Jurkat, Clone E6-1 (cell line): Measurements from ENCODE around the gene NAMPT.

Source experiments
- DNase-seq: peaks from one replicate; pipeline ENCODE4 v3.0.0-alpha.2; 2011; ENCODE audit warnings: low read depth, low spot score
- H3K4me3 ChIP-seq: 2 replicates; pipeline ENCODE4 v1.5.1; 2011; ENCODE audit warnings: mild to moderate bottlenecking, low read length, control low read depth, moderate library complexity

NAMPT gene

GRCh38 chr7:106279425-106280197, 5.2 kb downstream of the NAMPT start:
- no peak overlapping the region for H3K4me3 ChIP-seq
- no peak for DNase-seq

DNA sequence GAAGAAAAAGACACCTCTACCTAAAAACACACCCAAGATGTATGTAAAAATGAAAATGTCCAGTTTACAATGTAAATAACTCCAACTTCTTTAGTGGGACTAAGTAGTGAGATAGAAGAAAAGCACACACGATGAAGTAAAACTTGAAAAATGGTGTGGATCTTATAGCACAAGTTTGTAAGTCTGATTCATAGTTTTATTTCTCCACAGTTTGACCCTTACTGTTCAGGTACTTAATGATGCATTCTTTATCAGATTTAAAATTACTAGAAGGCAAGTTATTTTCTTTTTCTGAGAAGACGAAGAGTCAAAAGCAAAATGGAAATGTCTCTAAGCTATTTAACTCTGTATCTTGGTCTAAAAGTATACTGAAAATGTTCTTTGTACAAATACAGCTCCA, 6.1 kb downstream of the NAMPT start:
- H3K4me3 ChIP-seq: no peak overlapping the region
- no peak for DNase-seq

- no peak overlapping the region for H3K4me3 ChIP-seq
- no peak for DNase-seq
Measured at GRCh38 chr7:106277976-106278375, 6.8 kb downstream of the NAMPT start.

DNA sequence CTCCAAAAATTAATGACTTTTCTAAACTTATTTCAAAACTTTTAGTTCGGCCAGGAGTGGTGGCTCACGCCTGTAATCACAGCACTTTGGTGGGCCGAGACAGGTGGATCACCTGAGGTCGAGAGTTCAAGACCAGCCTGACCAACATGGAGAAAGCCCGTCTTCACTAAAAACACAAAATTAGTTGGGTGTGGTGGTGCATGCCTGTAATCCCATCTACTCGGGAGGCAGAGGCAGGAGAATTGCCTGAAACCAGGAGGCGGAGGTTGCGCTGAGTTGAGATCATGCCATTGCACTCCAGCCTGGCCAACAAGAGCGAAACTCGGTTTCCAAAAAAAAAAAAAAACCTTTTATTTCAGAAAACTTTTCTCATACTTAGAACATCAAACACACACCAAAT, 8.3 kb downstream of the NAMPT start:
- H3K4me3 ChIP-seq: no peak overlapping the region
- DNase-seq: no peak

DNA sequence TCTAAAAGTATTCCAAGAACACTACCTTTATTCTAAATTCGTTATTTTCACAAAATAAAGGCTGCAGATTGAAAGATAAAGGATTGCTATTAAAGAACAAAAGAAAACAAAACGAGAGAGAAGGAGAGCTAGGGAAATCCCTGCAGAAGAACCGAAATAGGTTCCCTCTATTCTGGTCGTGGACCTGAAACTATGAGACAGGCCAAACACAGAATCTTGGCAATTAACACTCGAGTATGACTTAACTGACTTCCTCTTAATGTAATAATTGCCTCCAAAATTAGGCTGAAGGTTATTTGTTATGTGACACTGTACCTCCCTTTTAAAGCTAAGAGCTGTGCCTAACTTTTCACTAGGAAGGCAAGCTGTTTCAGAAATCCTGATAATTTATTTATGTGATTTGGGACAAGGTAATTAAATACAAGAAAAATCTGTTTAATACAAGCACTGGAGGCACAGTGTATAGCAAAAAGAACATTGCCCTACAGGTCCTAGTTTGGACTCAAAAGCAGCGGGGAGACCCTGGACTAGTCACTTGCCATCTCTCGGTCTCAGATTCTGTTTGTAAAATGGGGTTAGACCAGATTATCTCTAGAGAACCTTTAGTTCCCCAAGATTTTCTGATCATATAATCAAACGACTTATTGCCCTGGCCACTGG, 11.6 kb downstream of the NAMPT start:
- no peak overlapping the region for H3K4me3 ChIP-seq
- DNase-seq: no peak

- H3K4me3 ChIP-seq: no peak overlapping the region
- DNase-seq: no peak
Measured at GRCh38 chr7:106270122-106270977, 14.4 kb downstream of the NAMPT start.

- DNase-seq: no peak
- no peak overlapping the region for H3K4me3 ChIP-seq
Measured at GRCh38 chr7:106269254-106269961, 15.4 kb downstream of the NAMPT start.

DNA sequence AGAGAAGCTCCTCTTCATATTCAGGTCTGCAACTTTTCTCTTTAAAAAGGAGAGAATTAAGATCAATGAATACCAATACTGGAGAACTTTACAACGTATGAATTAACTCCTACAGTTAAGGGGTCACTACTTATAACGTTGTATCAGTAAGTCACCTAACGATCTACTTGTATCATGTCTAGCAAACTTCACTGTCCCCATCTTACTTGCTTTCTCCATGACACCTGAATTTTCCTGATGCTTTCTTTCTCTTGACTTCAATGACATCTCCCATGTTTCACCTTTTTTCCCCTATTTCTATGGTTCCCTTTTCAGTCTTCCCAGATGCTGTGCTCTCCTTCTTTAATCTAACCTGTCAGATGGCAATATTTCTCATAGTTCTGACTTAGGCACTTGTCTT, 19.6 kb downstream of the NAMPT start:
- no peak overlapping the region for H3K4me3 ChIP-seq

DNA sequence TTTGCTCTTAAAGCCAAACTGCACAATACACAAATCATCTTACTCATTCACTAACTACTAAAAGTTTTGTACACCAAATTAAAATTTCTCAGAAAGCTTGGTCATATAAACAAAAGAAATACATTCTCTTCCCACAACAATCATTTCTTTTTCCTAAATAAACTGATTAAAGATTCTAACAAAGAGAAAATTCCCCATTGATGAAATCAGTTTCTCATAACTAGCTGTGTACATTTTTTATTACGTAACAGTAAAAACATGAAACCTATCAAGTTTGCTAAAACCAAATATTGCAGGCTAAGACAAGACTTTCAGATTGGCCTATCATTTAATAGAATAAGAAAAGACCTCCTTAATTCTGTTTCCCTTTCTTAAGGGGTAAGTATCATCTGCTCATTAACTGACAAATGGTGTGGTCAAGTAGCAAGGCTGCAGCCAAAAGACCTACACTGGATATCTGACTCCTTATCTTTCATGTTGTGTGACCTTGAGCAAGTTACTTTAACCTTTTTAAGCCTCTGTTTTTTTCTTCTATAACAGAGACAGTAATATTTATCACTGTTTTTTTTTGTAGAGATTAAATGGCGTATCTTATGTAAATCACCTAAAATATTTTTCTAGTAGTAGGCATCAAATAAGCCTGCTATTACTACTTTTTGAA, 22.4 kb downstream of the NAMPT start:
- DNase-seq: no peak
- H3K4me3 ChIP-seq: no peak overlapping the region

More for the DNA sequence above, 19.6 kb downstream of the NAMPT start:
- no peak for DNase-seq

- DNase-seq: peak; percentile 39
- no peak overlapping the region for H3K4me3 ChIP-seq
Measured at GRCh38 chr7:106260136-106260561, 24.6 kb downstream of the NAMPT start.

- DNase-seq: no peak
- no peak overlapping the region for H3K4me3 ChIP-seq
Measured at GRCh38 chr7:106258789-106259188, 26.0 kb downstream of the NAMPT start.

- no peak for DNase-seq
- H3K4me3 ChIP-seq: no peak overlapping the region
Measured at GRCh38 chr7:106257752-106258151, 27.0 kb downstream of the NAMPT start.

GRCh38 chr7:106256144-106256543, 28.6 kb downstream of the NAMPT start:
- DNase-seq: no peak

GRCh38 chr7:106255246-106255645, 29.5 kb downstream of the NAMPT start:
- H3K4me3 ChIP-seq: no peak overlapping the region
- DNase-seq: no peak

More at GRCh38 chr7:106256144-106256543, 28.6 kb downstream of the NAMPT start:
- H3K4me3 ChIP-seq: no peak overlapping the region

DNA sequence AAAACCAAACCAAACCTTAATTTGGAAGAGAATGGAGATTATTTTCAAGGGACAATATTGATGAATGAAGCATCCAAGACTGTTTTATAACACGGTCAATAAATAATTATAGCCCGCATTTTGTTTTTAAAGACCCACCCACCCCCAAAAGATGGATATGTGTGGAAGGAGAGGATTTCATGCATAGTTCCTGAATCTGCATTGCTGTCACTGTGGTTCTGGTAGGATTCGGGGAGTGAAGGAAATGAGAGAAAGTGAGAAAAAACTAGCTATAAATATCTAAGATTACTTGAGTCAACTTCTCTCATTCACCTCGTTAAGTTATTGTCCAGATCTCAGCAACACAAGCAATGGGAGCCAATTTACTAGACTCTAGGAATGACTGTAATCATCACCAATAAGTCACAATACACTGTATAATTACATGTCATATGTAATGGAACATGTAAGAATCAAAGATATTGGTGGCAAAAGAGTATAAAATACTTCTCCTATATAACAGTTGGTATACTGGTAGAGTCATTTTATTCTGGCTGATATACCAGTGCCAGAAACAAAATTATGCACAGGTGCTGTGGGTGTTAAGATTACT, 30.2 kb downstream of the NAMPT start:
- no peak for DNase-seq
- H3K4me3 ChIP-seq: no peak overlapping the region

- H3K4me3 ChIP-seq: no peak overlapping the region
- no peak for DNase-seq
Measured at GRCh38 chr7:106252568-106252967, 32.2 kb downstream of the NAMPT start.

- no peak overlapping the region for H3K4me3 ChIP-seq
- DNase-seq: no peak
Measured at GRCh38 chr7:106249488-106249887, 35.3 kb downstream of the NAMPT start.

- no peak for DNase-seq
- no peak overlapping the region for H3K4me3 ChIP-seq
Measured at GRCh38 chr7:106248600-106248999, 36.2 kb downstream of the NAMPT start.
